ENCODE results near the gene MEGF11.

The MEGF11 gene

GRCh38 chr15:65916041-65916663, 337.4 kb downstream of the MEGF11 start:
- no peaks in the 10 kb centered on the region for H3K9me3 ChIP-seq (ENCODE audit: control insufficient read depth in 1 of 2, low read length in 2 of 2)
- H3K27ac ChIP-seq (ENCODE audit: low read depth, low read length) = no peak overlapping the region
- no peaks in the 10 kb centered on the region for H3K4me1 ChIP-seq (ENCODE audit: control insufficient read depth in 1 of 2, insufficient read depth in 2 of 2, low read length in 2 of 2)
- no peaks in the 10 kb centered on the region for H3K27me3 ChIP-seq (ENCODE audit: control insufficient read depth in 1 of 2, insufficient read depth in 2 of 2, low read length in 2 of 2)
- H3K9ac ChIP-seq (ENCODE audit: low read depth in 1 of 2, low read length in 2 of 2) = no peak overlapping the region
- H3K36me3 ChIP-seq (ENCODE audit: control insufficient read depth in 1 of 2, insufficient read depth in 2 of 2, low read length in 2 of 2) = peaks cover 0 to 7% of the 10 kb centered on the region in 2 donors
- no peak overlapping the region for H3K4me3 ChIP-seq (ENCODE audit: low read depth in 1 of 2, low read length in 2 of 2)

GRCh38 chr15:65914981-65915925, 338.3 kb downstream of the MEGF11 start:
- Histone ChIP-seq H3K9ac (ENCODE audit: low read depth in 1 of 2, low read length in 2 of 2) (no peak overlapping the region), H3K4me1 (ENCODE audit: control insufficient read depth in 1 of 2, insufficient read depth in 2 of 2, low read length in 2 of 2) (no peaks in the 10 kb centered on the region), H3K9me3 (ENCODE audit: control insufficient read depth in 1 of 2, low read length in 2 of 2) (no peaks in the 10 kb centered on the region), H3K4me3 (ENCODE audit: low read depth in 1 of 2, low read length in 2 of 2) (no peak overlapping the region), H3K36me3 (ENCODE audit: control insufficient read depth in 1 of 2, insufficient read depth in 2 of 2, low read length in 2 of 2) (peaks cover 0 to 16% of the 10 kb centered on the region in 2 donors), H3K27me3 (ENCODE audit: control insufficient read depth in 1 of 2, insufficient read depth in 2 of 2, low read length in 2 of 2) (no peaks in the 10 kb centered on the region), H3K27ac (ENCODE audit: low read depth, low read length) (no peak overlapping the region)

GRCh38 chr15:65914386-65914785, 339.2 kb downstream of the MEGF11 start:
- Histone ChIP-seq H3K27ac (ENCODE audit: low read depth, low read length) (no peak overlapping the region), H3K9ac (ENCODE audit: low read depth in 1 of 2, low read length in 2 of 2) (no peak overlapping the region), H3K27me3 (ENCODE audit: control insufficient read depth in 1 of 2, insufficient read depth in 2 of 2, low read length in 2 of 2) (no peaks in the 10 kb centered on the region), H3K9me3 (ENCODE audit: control insufficient read depth in 1 of 2, low read length in 2 of 2) (no peaks in the 10 kb centered on the region), H3K4me3 (ENCODE audit: low read depth in 1 of 2, low read length in 2 of 2) (no peak overlapping the region), H3K4me1 (ENCODE audit: control insufficient read depth in 1 of 2, insufficient read depth in 2 of 2, low read length in 2 of 2) (no peaks in the 10 kb centered on the region), H3K36me3 (ENCODE audit: control insufficient read depth in 1 of 2, insufficient read depth in 2 of 2, low read length in 2 of 2) (peaks cover 3 to 24% of the 10 kb centered on the region in 2 donors)

GRCh38 chr15:65913631-65914199, 339.8 kb downstream of the MEGF11 start:
- H3K4me1 ChIP-seq (ENCODE audit: control insufficient read depth in 1 of 2, insufficient read depth in 2 of 2, low read length in 2 of 2) = no peaks in the 10 kb centered on the region
- H3K9ac ChIP-seq (ENCODE audit: low read depth in 1 of 2, low read length in 2 of 2) = no peak overlapping the region
- peaks cover 4 to 25% of the 10 kb centered on the region in 2 donors for H3K36me3 ChIP-seq (ENCODE audit: control insufficient read depth in 1 of 2, insufficient read depth in 2 of 2, low read length in 2 of 2)
- H3K9me3 ChIP-seq (ENCODE audit: control insufficient read depth in 1 of 2, low read length in 2 of 2) = no peaks in the 10 kb centered on the region
- no peaks in the 10 kb centered on the region for H3K27me3 ChIP-seq (ENCODE audit: control insufficient read depth in 1 of 2, insufficient read depth in 2 of 2, low read length in 2 of 2)
- H3K27ac ChIP-seq (ENCODE audit: low read depth, low read length) = no peak overlapping the region
- no peak overlapping the region for H3K4me3 ChIP-seq (ENCODE audit: low read depth in 1 of 2, low read length in 2 of 2)

- no peaks in the 10 kb centered on the region for H3K4me1 ChIP-seq (ENCODE audit: control insufficient read depth in 1 of 2, insufficient read depth in 2 of 2, low read length in 2 of 2)
- peaks cover 4 to 28% of the 10 kb centered on the region in 2 donors for H3K36me3 ChIP-seq (ENCODE audit: control insufficient read depth in 1 of 2, insufficient read depth in 2 of 2, low read length in 2 of 2)
- no peaks in the 10 kb centered on the region for H3K27me3 ChIP-seq (ENCODE audit: control insufficient read depth in 1 of 2, insufficient read depth in 2 of 2, low read length in 2 of 2)
- no peak overlapping the region for H3K27ac ChIP-seq (ENCODE audit: low read depth, low read length)
- H3K4me3 ChIP-seq (ENCODE audit: low read depth in 1 of 2, low read length in 2 of 2) = no peak overlapping the region
- H3K9ac ChIP-seq (ENCODE audit: low read depth in 1 of 2, low read length in 2 of 2) = no peak overlapping the region
- H3K9me3 ChIP-seq (ENCODE audit: control insufficient read depth in 1 of 2, low read length in 2 of 2) = no peaks in the 10 kb centered on the region
Observed at GRCh38 chr15:65912235-65912634, 341.3 kb downstream of the MEGF11 start.

GRCh38 chr15:65910341-65910740, 343.2 kb downstream of the MEGF11 start:
- no peak overlapping the region for H3K4me3 ChIP-seq (ENCODE audit: low read depth in 1 of 2, low read length in 2 of 2)
- H3K36me3 ChIP-seq (ENCODE audit: control insufficient read depth in 1 of 2, insufficient read depth in 2 of 2, low read length in 2 of 2) = peaks cover 4 to 38% of the 10 kb centered on the region in 2 donors
- H3K27me3 ChIP-seq (ENCODE audit: control insufficient read depth in 1 of 2, insufficient read depth in 2 of 2, low read length in 2 of 2) = no peaks in the 10 kb centered on the region
- H3K9ac ChIP-seq (ENCODE audit: low read depth in 1 of 2, low read length in 2 of 2) = no peak overlapping the region
- no peak overlapping the region for H3K27ac ChIP-seq (ENCODE audit: low read depth, low read length)
- H3K4me1 ChIP-seq (ENCODE audit: control insufficient read depth in 1 of 2, insufficient read depth in 2 of 2, low read length in 2 of 2) = peaks cover 6 to 9% of the 10 kb centered on the region in 2 donors
- H3K9me3 ChIP-seq (ENCODE audit: control insufficient read depth in 1 of 2, low read length in 2 of 2) = no peaks in the 10 kb centered on the region

GRCh38 chr15:65909831-65910230, 343.7 kb downstream of the MEGF11 start:
- Histone ChIP-seq H3K4me3 (ENCODE audit: low read depth in 1 of 2, low read length in 2 of 2) (no peak overlapping the region), H3K36me3 (ENCODE audit: control insufficient read depth in 1 of 2, insufficient read depth in 2 of 2, low read length in 2 of 2) (peaks cover 4 to 38% of the 10 kb centered on the region in 2 donors), H3K9ac (ENCODE audit: low read depth in 1 of 2, low read length in 2 of 2) (no peak overlapping the region), H3K27me3 (ENCODE audit: control insufficient read depth in 1 of 2, insufficient read depth in 2 of 2, low read length in 2 of 2) (no peaks in the 10 kb centered on the region), H3K27ac (ENCODE audit: low read depth, low read length) (no peak overlapping the region), H3K4me1 (ENCODE audit: control insufficient read depth in 1 of 2, insufficient read depth in 2 of 2, low read length in 2 of 2) (peaks cover 6 to 13% of the 10 kb centered on the region in 2 donors), H3K9me3 (ENCODE audit: control insufficient read depth in 1 of 2, low read length in 2 of 2) (no peaks in the 10 kb centered on the region)

GRCh38 chr15:65908876-65909275, 344.7 kb downstream of the MEGF11 start:
- peaks cover 4 to 43% of the 10 kb centered on the region in 2 donors for H3K36me3 ChIP-seq (ENCODE audit: control insufficient read depth in 1 of 2, insufficient read depth in 2 of 2, low read length in 2 of 2)

GRCh38 chr15:65907661-65908060, 345.9 kb downstream of the MEGF11 start:
- no peak overlapping the region for H3K4me3 ChIP-seq (ENCODE audit: low read depth in 1 of 2, low read length in 2 of 2)
- H3K27me3 ChIP-seq (ENCODE audit: control insufficient read depth in 1 of 2, insufficient read depth in 2 of 2, low read length in 2 of 2) = no peaks in the 10 kb centered on the region
- peaks cover 8 to 19% of the 10 kb centered on the region in 2 donors for H3K4me1 ChIP-seq (ENCODE audit: control insufficient read depth in 1 of 2, insufficient read depth in 2 of 2, low read length in 2 of 2)
- H3K27ac ChIP-seq (ENCODE audit: low read depth, low read length) = no peak overlapping the region
- H3K9me3 ChIP-seq (ENCODE audit: control insufficient read depth in 1 of 2, low read length in 2 of 2) = no peaks in the 10 kb centered on the region
- H3K36me3 ChIP-seq (ENCODE audit: control insufficient read depth in 1 of 2, insufficient read depth in 2 of 2, low read length in 2 of 2) = peaks cover 4 to 50% of the 10 kb centered on the region in 2 donors
- no peak overlapping the region for H3K9ac ChIP-seq (ENCODE audit: low read depth in 1 of 2, low read length in 2 of 2)

More at GRCh38 chr15:65908876-65909275, 344.7 kb downstream of the MEGF11 start:
- Histone ChIP-seq H3K27ac (ENCODE audit: low read depth, low read length) (no peak overlapping the region), H3K4me3 (ENCODE audit: low read depth in 1 of 2, low read length in 2 of 2) (no peak overlapping the region), H3K4me1 (ENCODE audit: control insufficient read depth in 1 of 2, insufficient read depth in 2 of 2, low read length in 2 of 2) (peaks cover 6 to 17% of the 10 kb centered on the region in 2 donors), H3K9ac (ENCODE audit: low read depth in 1 of 2, low read length in 2 of 2) (no peak overlapping the region), H3K9me3 (ENCODE audit: control insufficient read depth in 1 of 2, low read length in 2 of 2) (no peaks in the 10 kb centered on the region), H3K27me3 (ENCODE audit: control insufficient read depth in 1 of 2, insufficient read depth in 2 of 2, low read length in 2 of 2) (no peaks in the 10 kb centered on the region)

- Histone ChIP-seq H3K4me3 (ENCODE audit: low read depth in 1 of 2, low read length in 2 of 2) (no peak overlapping the region), H3K27ac (ENCODE audit: low read depth, low read length) (no peak overlapping the region), H3K9ac (ENCODE audit: low read depth in 1 of 2, low read length in 2 of 2) (no peak overlapping the region), H3K4me1 (ENCODE audit: control insufficient read depth in 1 of 2, insufficient read depth in 2 of 2, low read length in 2 of 2) (peaks cover 17 to 27% of the 10 kb centered on the region in 2 donors), H3K27me3 (ENCODE audit: control insufficient read depth in 1 of 2, insufficient read depth in 2 of 2, low read length in 2 of 2) (no peaks in the 10 kb centered on the region), H3K36me3 (ENCODE audit: control insufficient read depth in 1 of 2, insufficient read depth in 2 of 2, low read length in 2 of 2) (peaks cover 4 to 42% of the 10 kb centered on the region in 2 donors), H3K9me3 (ENCODE audit: control insufficient read depth in 1 of 2, low read length in 2 of 2) (no peaks in the 10 kb centered on the region)
Observed at GRCh38 chr15:65906396-65906795, 347.2 kb downstream of the MEGF11 start.
